Measurements from ENCODE around the gene TAF5L.
"Not testable (repeated sequence)": the region's sequence is repeated elsewhere in the genome, so short reads cannot be mapped to it uniquely, and the experiment has no call there.

The TAF5L gene

GRCh38 chr1:229599218-229599954 lies 26.5 kb downstream of the TAF5L start:
- DNase-seq = no peak

GRCh38 chr1:229597877-229598276 lies 28.0 kb downstream of the TAF5L start:
- DNase-seq = no peak

GRCh38 chr1:229596925-229597699 lies 28.8 kb downstream of the TAF5L start:
- DNase-seq = no peak

GRCh38 chr1:229595876-229596275 lies 30.0 kb downstream of the TAF5L start:
- not testable (repeated sequence) for DNase-seq

GRCh38 chr1:229594227-229595008 lies 31.5 kb downstream of the TAF5L start:
- no peak for DNase-seq

- DNase-seq = no peak
Observed at GRCh38 chr1:229593800-229594199, 32.1 kb downstream of the TAF5L start.

- DNase-seq = no peak
Observed at GRCh38 chr1:229590119-229590518, 35.8 kb downstream of the TAF5L start.

GRCh38 chr1:229585338-229585737 lies 40.6 kb downstream of the TAF5L start:
- DNase-seq = no peak

GRCh38 chr1:229582715-229583114 lies 43.2 kb downstream of the TAF5L start:
- no peak for DNase-seq

GRCh38 chr1:229582011-229582694 lies 43.8 kb downstream of the TAF5L start:
- DNase-seq = no peak

- no peak for DNase-seq
Observed at GRCh38 chr1:229581485-229581884, 44.4 kb downstream of the TAF5L start.

GRCh38 chr1:229579059-229579673 lies 46.8 kb downstream of the TAF5L start:
- DNase-seq = no peak

GRCh38 chr1:229578168-229579058 lies 47.5 kb downstream of the TAF5L start:
- no peak for DNase-seq

- no peak for DNase-seq
Observed at GRCh38 chr1:229574679-229575442, 51.1 kb downstream of the TAF5L start.

GRCh38 chr1:229572286-229572685 lies 53.6 kb downstream of the TAF5L start:
- no peak for DNase-seq

GRCh38 chr1:229570891-229571516 lies 54.9 kb downstream of the TAF5L start:
- no peak for DNase-seq

- no peak for DNase-seq
Observed at GRCh38 chr1:229570305-229570704, 55.6 kb downstream of the TAF5L start.

- no peak for DNase-seq
Observed at GRCh38 chr1:229567109-229567868, 58.6 kb downstream of the TAF5L start.

- no peak for DNase-seq
Observed at GRCh38 chr1:229563701-229564100, 62.2 kb downstream of the TAF5L start.
